Neutrophil (primary cell): ENCODE results near the gene GRK1.
"Not testable (repeated sequence)": the region's sequence is repeated elsewhere in the genome, so short reads cannot be mapped to it uniquely, and the experiment has no call there.

ENCODE experiments used
- H3K27ac ChIP-seq: fragments of 200-600 bp; sonication (generic); 2 replicates; pipeline ENCODE4 v1.5.1; 2016; ENCODE audit warnings: mild to moderate bottlenecking, moderate library complexity
- H3K27me3 ChIP-seq: fragments of 200-600 bp; sonication (generic); 2 replicates; pipeline ENCODE4 v1.6.0; 2016; ENCODE audit warnings: mild to moderate bottlenecking
- H3K36me3 ChIP-seq: fragments of 200-600 bp; sonication (generic); 2 replicates; pipeline ENCODE4 v1.5.1; 2017
- H3K4me1 ChIP-seq, 2 experiments: fragments of 200-600 bp in 1 of 2; sonication (generic) in 1 of 2; 1 replicate in 1 of 2; 2 replicates in 1 of 2; pipeline versions ENCODE4 v1.5.1 to v1.6.1; 2013 to 2016; ENCODE audit warnings: low read depth in 1 of 2, low read length in 1 of 2, mild to moderate bottlenecking in 1 of 2, moderate library complexity in 1 of 2; ENCODE audit not compliant: control insufficient read depth in 1 of 2, insufficient read depth in 1 of 2
- H3K4me3 ChIP-seq, 2 experiments: fragments of 200-600 bp in 1 of 2; sonication (generic) in 1 of 2; 1 replicate in 1 of 2; 2 replicates in 1 of 2; pipeline ENCODE4 v1.5.1; 2013 to 2016; ENCODE audit warnings: low read depth in 1 of 2, low read length in 1 of 2, mild to moderate bottlenecking in 1 of 2, moderate library complexity in 1 of 2
- H3K9me3 ChIP-seq: fragments of 200-600 bp; sonication (generic); 2 replicates; pipeline ENCODE4 v1.5.1; 2016
- TF ChIP-seq, protein P1 (sequence below): fragments of 200-600 bp; sonication (generic); IDR thresholded peaks from 2 replicates; pipeline ENCODE4 v1.5.1; 2016; ENCODE audit warnings: antibody characterized with exemption

GRK1 gene

DNA sequence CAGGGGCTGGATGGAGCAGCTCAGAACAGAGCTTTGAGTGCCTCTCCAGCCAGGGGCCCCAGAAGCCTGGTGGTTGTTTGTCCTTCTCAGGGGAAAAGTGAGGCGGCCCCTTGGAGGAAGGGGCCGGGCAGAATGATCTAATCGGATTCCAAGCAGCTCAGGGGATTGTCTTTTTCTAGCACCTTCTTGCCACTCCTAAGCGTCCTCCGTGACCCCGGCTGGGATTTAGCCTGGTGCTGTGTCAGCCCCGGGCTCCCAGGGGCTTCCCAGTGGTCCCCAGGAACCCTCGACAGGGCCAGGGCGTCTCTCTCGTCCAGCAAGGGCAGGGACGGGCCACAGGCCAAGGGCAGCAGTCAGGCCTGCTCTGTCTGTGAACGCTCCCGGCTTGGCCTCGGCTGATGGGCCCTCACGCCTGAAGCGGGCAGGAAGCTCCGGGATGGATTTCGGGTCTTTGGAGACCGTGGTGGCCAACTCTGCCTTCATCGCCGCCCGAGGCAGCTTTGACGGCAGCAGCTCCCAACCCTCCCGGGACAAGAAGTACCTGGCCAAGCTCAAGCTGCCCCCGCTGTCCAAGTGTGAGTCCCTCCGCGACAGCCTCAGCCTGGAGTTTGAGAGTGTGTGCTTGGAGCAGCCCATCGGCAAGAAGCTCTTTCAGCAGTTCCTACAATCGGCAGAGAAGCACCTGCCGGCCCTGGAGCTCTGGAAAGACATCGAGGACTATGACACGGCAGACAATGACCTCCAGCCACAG lies at the start of gene GRK1:
Gene GRK1, plus strand, starts transcription at position 269 of the 751 bp plus-strand sequence. Its CDS starts 168 bp downstream, at position 437.
- Histone ChIP-seq H3K27me3 (peaks cover 21% of the 10 kb centered on the region), H3K9me3 (no peaks in the 10 kb centered on the region), H3K27ac (no peak within 1 kb of the TSS), H3K4me3 (no peak within 1 kb of the TSS), H3K4me1 (no peaks in the 10 kb centered on the region), H3K36me3 (no peaks in the 10 kb centered on the region)
- TF ChIP-seq, protein P1, sequence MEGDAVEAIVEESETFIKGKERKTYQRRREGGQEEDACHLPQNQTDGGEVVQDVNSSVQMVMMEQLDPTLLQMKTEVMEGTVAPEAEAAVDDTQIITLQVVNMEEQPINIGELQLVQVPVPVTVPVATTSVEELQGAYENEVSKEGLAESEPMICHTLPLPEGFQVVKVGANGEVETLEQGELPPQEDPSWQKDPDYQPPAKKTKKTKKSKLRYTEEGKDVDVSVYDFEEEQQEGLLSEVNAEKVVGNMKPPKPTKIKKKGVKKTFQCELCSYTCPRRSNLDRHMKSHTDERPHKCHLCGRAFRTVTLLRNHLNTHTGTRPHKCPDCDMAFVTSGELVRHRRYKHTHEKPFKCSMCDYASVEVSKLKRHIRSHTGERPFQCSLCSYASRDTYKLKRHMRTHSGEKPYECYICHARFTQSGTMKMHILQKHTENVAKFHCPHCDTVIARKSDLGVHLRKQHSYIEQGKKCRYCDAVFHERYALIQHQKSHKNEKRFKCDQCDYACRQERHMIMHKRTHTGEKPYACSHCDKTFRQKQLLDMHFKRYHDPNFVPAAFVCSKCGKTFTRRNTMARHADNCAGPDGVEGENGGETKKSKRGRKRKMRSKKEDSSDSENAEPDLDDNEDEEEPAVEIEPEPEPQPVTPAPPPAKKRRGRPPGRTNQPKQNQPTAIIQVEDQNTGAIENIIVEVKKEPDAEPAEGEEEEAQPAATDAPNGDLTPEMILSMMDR = no peak

DNA sequence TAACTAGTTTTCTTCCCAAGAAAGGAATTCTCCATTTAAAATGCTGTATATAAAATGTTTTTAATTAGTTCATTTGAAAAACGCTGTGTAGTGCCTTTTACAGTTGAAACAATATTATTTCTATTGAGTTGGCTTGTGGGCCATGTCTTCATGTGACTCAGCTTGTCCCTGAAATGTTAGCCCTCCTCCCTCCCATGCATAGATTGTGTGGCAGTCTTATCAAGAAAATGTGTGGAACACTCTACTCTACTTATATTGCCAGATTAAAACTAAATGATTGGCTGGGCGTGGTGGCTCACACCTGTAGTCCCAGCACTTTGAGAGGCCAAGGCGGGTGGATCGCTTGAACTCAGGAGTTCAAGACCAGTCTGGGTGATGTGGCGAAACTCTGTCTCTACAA lies 49.1 kb upstream of the GRK1 start:
- peak overlapping the region; percentile 91 for H3K27ac ChIP-seq
- no peaks in the 10 kb centered on the region for H3K27me3 ChIP-seq
- H3K36me3 ChIP-seq = peaks cover 7% of the 10 kb centered on the region
- TF ChIP-seq, protein P1 = no peak
- no peaks in the 10 kb centered on the region for H3K9me3 ChIP-seq
- H3K4me1 ChIP-seq = peaks cover 42 to 46% of the 10 kb centered on the region in 2 experiments
- no peak overlapping the region for H3K4me3 ChIP-seq

- peak overlapping the region; percentile 91 for H3K27ac ChIP-seq
- no peaks in the 10 kb centered on the region for H3K27me3 ChIP-seq
- peaks cover 42 to 46% of the 10 kb centered on the region in 2 experiments for H3K4me1 ChIP-seq
- TF ChIP-seq, protein P1 = no peak
- no peaks in the 10 kb centered on the region for H3K9me3 ChIP-seq
- H3K4me3 ChIP-seq = no peak overlapping the region
- peaks cover 12% of the 10 kb centered on the region for H3K36me3 ChIP-seq
These were observed 48.6 kb upstream of the GRK1 start for GRCh38 chr13:113618455-113618854.

DNA sequence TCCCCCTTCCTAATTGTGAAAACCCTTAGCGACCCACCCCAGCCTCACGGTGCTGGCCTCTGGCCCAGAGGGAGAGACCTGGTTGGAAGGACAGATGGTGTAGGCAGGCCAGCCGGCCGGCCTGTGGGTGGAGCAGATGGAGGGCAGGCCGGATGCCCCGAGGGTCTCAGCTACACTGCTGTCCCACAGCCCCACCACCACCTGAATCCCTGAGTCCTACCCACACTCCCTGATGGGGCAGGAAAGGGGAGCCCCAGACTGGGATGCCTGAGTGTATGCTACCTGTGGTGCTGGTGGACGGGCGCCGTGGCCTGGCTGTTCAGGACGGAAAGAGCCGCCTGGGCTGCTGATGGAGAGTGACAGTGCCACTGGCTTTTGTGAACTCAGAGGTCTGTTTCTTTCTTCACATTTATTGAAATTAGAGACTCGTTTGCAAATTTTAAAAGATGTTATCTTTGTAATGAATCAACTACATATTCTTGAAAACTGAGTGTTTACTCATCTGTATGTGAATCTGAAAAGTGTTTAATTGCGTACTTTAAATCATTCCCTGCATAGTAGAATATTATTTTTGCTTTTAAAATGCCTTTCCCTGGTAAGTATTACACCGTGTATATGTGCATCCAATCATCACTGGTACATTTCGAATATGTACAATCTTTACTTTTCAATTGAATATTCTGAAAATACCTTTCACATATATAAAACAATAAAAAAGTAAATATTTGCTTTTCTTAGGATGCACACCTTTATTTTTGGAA lies 46.8 kb upstream of the GRK1 start:
- Histone ChIP-seq H3K4me1 (peaks cover 29% of the 10 kb centered on the region in 2 experiments), H3K9me3 (no peaks in the 10 kb centered on the region), H3K27ac (peak overlapping the region; percentile 21), H3K36me3 (peaks cover 22% of the 10 kb centered on the region), H3K4me3 (no peak overlapping the region), H3K27me3 (no peaks in the 10 kb centered on the region)
- TF ChIP-seq, protein P1 = no peak

DNA sequence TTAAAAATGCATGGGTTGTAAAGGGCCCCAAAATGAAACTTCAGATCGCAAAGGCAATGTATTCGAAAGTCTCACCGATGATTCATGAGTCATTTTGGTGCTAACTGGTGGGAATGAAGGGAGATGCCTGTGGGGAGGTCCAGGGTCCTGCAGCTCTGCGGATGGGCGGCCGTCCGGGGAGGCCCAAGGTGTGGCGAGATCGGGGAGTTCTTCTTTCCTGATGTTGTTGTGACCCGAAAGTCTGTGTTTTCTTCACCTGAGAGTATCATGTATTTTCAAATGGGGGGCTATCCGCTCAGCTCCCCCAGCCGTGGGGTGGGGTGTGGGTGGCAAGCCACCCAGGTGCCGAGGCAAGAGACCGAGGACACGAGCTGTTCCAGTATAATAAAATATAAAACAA lies 46.0 kb upstream of the GRK1 start:
- TF ChIP-seq, protein P1 = no peak
- Histone ChIP-seq H3K4me1 (peaks cover 21% of the 10 kb centered on the region in 2 experiments), H3K36me3 (peaks cover 22% of the 10 kb centered on the region)

GRCh38 chr13:113621498-113621897 lies 45.5 kb upstream of the GRK1 start:
- H3K4me3 ChIP-seq, H3K27me3 ChIP-seq, H3K9me3 ChIP-seq, H3K27ac ChIP-seq: not testable (repeated sequence)
- peaks cover 24% of the 10 kb centered on the region for H3K36me3 ChIP-seq
- H3K4me1 ChIP-seq = peaks cover 16% of the 10 kb centered on the region in 2 experiments

More for the DNA sequence above, 46.0 kb upstream of the GRK1 start:
- H3K9me3 ChIP-seq = no peaks in the 10 kb centered on the region
- H3K27ac ChIP-seq = no peak overlapping the region
- H3K27me3 ChIP-seq = no peaks in the 10 kb centered on the region
- no peak overlapping the region for H3K4me3 ChIP-seq

DNA sequence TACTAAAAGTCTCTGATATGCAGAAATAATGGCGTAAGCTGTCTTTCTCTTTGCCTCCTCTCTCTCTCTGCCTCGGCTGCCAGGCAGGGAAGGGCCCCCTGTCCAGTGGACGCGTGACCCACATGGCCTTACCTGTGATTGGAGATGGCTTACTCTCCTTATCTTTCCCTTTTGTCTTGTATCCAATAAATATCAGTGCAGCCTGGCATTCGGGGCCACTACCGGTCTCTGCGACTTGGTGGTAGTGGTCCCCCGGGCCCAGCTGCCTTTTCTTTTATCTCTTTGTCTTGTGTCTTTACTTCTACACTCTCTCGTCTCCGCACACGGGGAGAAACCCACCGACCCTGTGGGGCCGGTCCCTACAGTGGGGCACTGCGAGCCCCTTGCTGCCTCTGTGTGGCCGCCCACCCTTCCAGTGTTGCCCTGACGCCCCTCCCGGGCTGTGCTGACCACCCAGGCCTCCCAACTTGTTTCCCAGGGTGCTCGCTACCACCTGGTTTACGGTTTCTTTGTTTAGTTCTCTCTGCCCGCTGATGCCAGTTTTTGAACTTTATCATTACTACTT lies 45.0 kb upstream of the GRK1 start:
- H3K36me3 ChIP-seq = peaks cover 28% of the 10 kb centered on the region
- not testable (repeated sequence) for H3K9me3 ChIP-seq, H3K4me3 ChIP-seq, H3K27ac ChIP-seq, H3K27me3 ChIP-seq
- H3K4me1 ChIP-seq = peaks cover 11% of the 10 kb centered on the region in 2 experiments
